ENCODE data around the gene CREBRF. TPM values are rescaled to one million over a fixed set of nuclear protein-coding genes. Genes with fewer than 3 reads are reported as not detected.

The CREBRF gene
- total and polyA plus RNA-seq, 2 donors (not counting 3 experiments of a cell fraction or from before 2014, with no cell fraction given): 2.7 to 8.8 TPM

DNA sequence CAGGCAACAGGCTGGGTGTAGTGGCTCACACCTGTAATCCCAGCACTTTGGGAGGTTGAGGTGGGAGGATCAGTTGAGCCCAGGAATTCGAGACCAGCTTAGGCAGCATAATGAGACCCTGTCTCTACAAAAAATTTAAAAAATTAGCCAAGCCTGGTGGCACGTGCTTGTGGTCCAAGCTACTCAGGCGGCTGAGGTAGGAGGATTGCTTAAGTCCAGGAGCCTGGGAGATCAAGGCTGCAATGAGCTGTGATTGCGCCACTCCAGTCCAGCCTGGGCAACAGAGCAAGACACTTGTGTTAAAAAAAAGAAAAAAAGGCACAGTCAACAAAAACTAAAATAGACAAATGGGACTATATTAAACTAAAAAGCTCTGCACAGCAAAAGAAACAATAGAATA is 43.3 kb upstream of the CREBRF start:
- POLR2A ChIA-PET: interaction anchor here (0.6 kb wide), 1 partner anchor 132 kb away, joined by 3 read pairs; no protein-coding TSS in a partner anchor
- no peak for TF ChIP-seq POLR2AphosphoS5 (IDR thresholded peaks at IDR 0.05; ENCODE audit: insufficient read depth, low read depth, low read length)
- TF ChIP-seq MYC (IDR thresholded peaks at IDR 0.05; ENCODE audit: low read depth, low read length): no peak
- TF ChIP-seq FOS (IDR thresholded peaks at IDR 0.05; ENCODE audit: borderline replicate concordance, insufficient read depth, low read length): no peak
- TF ChIP-seq EZH2 (IDR thresholded peaks at IDR 0.05; ENCODE audit: borderline replicate concordance, low read depth, low read length, severe bottlenecking): no peak
- TF ChIP-seq POLR2A (IDR thresholded peaks at IDR 0.05; ENCODE audit: low read depth, low read length): no peak
- TF ChIP-seq, protein P1, sequence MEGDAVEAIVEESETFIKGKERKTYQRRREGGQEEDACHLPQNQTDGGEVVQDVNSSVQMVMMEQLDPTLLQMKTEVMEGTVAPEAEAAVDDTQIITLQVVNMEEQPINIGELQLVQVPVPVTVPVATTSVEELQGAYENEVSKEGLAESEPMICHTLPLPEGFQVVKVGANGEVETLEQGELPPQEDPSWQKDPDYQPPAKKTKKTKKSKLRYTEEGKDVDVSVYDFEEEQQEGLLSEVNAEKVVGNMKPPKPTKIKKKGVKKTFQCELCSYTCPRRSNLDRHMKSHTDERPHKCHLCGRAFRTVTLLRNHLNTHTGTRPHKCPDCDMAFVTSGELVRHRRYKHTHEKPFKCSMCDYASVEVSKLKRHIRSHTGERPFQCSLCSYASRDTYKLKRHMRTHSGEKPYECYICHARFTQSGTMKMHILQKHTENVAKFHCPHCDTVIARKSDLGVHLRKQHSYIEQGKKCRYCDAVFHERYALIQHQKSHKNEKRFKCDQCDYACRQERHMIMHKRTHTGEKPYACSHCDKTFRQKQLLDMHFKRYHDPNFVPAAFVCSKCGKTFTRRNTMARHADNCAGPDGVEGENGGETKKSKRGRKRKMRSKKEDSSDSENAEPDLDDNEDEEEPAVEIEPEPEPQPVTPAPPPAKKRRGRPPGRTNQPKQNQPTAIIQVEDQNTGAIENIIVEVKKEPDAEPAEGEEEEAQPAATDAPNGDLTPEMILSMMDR (IDR thresholded peaks at IDR 0.05; ENCODE audit: extremely low read depth in 1 of 2, insufficient read depth in 1 of 2, low read depth in 1 of 2, low read length in 2 of 2): no peak
- TF ChIP-seq, protein P2, sequence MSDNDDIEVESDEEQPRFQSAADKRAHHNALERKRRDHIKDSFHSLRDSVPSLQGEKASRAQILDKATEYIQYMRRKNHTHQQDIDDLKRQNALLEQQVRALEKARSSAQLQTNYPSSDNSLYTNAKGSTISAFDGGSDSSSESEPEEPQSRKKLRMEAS (IDR thresholded peaks at IDR 0.05; ENCODE audit: insufficient read depth, insufficient read length): no peak
- no peak for TF ChIP-seq JUN (IDR thresholded peaks at IDR 0.05; ENCODE audit: borderline replicate concordance, insufficient read depth, insufficient read length, low read depth)
- TF ChIP-seq GATA2 (IDR thresholded peaks at IDR 0.05; ENCODE audit: insufficient read depth, insufficient read length, low read depth, low read length): no peak
- intact Hi-C loops (cut with micrococcal nuclease): no loop called here

More for the DNA sequence above, 43.3 kb upstream of the CREBRF start:
- CTCF ChIA-PET: interaction anchor here (0.7 to 0.9 kb wide), 3 partner anchors 11 to 44 kb away, joined by 3 to 5 read pairs (median 4); no protein-coding TSS in a partner anchor
- no peak overlapping the region for H2AFZ ChIP-seq (ENCODE audit: low read depth, low read length)
- H3K36me3 ChIP-seq (ENCODE audit: control insufficient read depth in 2 of 2, extremely low read depth in 1 of 2, insufficient read depth in 2 of 2, low read length in 2 of 2): no peaks in the 10 kb centered on the region
- H3K9me1 ChIP-seq (replicated peaks; ENCODE audit: control insufficient read depth, extremely low read depth, insufficient read depth, low read length): no peaks in the 10 kb centered on the region
- H3K4me3 ChIP-seq (replicated peaks in 1 of 3; ENCODE audit: insufficient read depth in 1 of 3, low read depth in 1 of 3, low read length in 3 of 3): no peak overlapping the region
- peaks cover 52% of the 10 kb centered on the region for H3K79me2 ChIP-seq (ENCODE audit: control insufficient read depth, insufficient read depth, low read length)
- no peaks in the 10 kb centered on the region for H3K9me3 ChIP-seq (replicated peaks; ENCODE audit: control insufficient read depth, insufficient read depth, low read length)
- BruUV-seq (replicated peaks): no TSS peak
- no peaks in the 10 kb centered on the region for H4K20me1 ChIP-seq (replicated peaks; ENCODE audit: control insufficient read depth, extremely low read depth, insufficient read depth, low read length)
- no peak overlapping the region for H3K9ac ChIP-seq (replicated peaks; ENCODE audit: extremely low read depth, insufficient read depth, low read length)
- H3K27me3 ChIP-seq (ENCODE audit: control insufficient read depth in 2 of 2, insufficient read depth in 2 of 2, low read length in 2 of 2): no peaks in the 10 kb centered on the region
- no peak overlapping the region for H3K27ac ChIP-seq (ENCODE audit: insufficient read depth, low read depth, low read length)
- DNase-seq (ENCODE audit: low read depth, low spot score) (no peak), FAIRE-seq (no peak)
- dilution Hi-C loops (cut with MboI; ENCODE audit: extremely low pct_ligation_motif_present, low sequenced_read_pairs): no loop called here
- H3K4me1 ChIP-seq (ENCODE audit: control insufficient read depth, extremely low read depth, insufficient read depth, low read length): peaks cover 13% of the 10 kb centered on the region
- H3K4me2 ChIP-seq (ENCODE audit: insufficient read depth, low read length): no peak overlapping the region
